Measurements from ENCODE around the gene PAM. TPM values are rescaled to one million over a fixed set of nuclear protein-coding genes. Genes with fewer than 3 reads are reported as not detected.

PAM gene
- total and polyA plus RNA-seq, 4 donors: 8.2 to 27.5 (median 13.7) TPM

GRCh38 chr5:102933316-102933715 is 178.2 kb downstream of the PAM start:
- H3K27ac ChIP-seq (ENCODE audit: low read depth in 1 of 2, low read length in 2 of 2): no peak overlapping the region
- WGBS: 92% methylated on average over 1 of the region's 1 CpG
- no peaks in the 10 kb centered on the region for H3K27me3 ChIP-seq (ENCODE audit: control insufficient read depth in 4 of 4, insufficient read depth in 4 of 4, low read length in 3 of 4)
- H3K4me3 ChIP-seq (ENCODE audit: low read depth in 1 of 3, low read length in 3 of 3): no peak overlapping the region
- no peaks in the 10 kb centered on the region for H3K36me3 ChIP-seq (ENCODE audit: control insufficient read depth in 4 of 4, insufficient read depth in 3 of 4, low read depth in 1 of 4, low read length in 3 of 4)
- no peaks in the 10 kb centered on the region for H3K4me1 ChIP-seq (ENCODE audit: control insufficient read depth in 4 of 4, insufficient read depth in 4 of 4, low read length in 3 of 4)
- DNase-seq (ENCODE audit: low spot score): no peak
- H3K9me3 ChIP-seq (ENCODE audit: control insufficient read depth in 4 of 4, low read length in 3 of 4): no peaks in the 10 kb centered on the region
- no peak for TF ChIP-seq HNF4A (conservative IDR thresholded peaks at IDR 0.05)
- TF ChIP-seq FOXA2 (IDR thresholded peaks at IDR 0.05): no peak
- TF ChIP-seq EGR1 (IDR thresholded peaks at IDR 0.05; ENCODE audit: low read depth in 2 of 2): no peak
- TF ChIP-seq NR2F2 (IDR thresholded peaks at IDR 0.05): no peak
- no peak for TF ChIP-seq RXRA (IDR thresholded peaks at IDR 0.05)
- no peak for TF ChIP-seq TAF1 (conservative IDR thresholded peaks at IDR 0.05)
- no peak for TF ChIP-seq YY1 (IDR thresholded peaks at IDR 0.05)
- TF ChIP-seq GABPA (IDR thresholded peaks at IDR 0.05 in 1 of 2, conservative IDR thresholded peaks at IDR 0.05 in 1 of 2): no peak
- TF ChIP-seq CTCF (IDR thresholded peaks at IDR 0.05; ENCODE audit: low read depth, low read length, missing input control): no peak
- TF ChIP-seq RAD21 (IDR thresholded peaks at IDR 0.05): no peak
- no peak overlapping the region for H3K9ac ChIP-seq (ENCODE audit: low read depth in 1 of 2, low read length in 2 of 2)

GRCh38 chr5:102933721-102934459 is 178.8 kb downstream of the PAM start:
- no peak overlapping the region for H3K4me3 ChIP-seq (ENCODE audit: low read depth in 1 of 3, low read length in 3 of 3)
- no peaks in the 10 kb centered on the region for H3K4me1 ChIP-seq (ENCODE audit: control insufficient read depth in 4 of 4, insufficient read depth in 4 of 4, low read length in 3 of 4)
- no peak for TF ChIP-seq RXRA (IDR thresholded peaks at IDR 0.05)
- TF ChIP-seq ATF3 (IDR thresholded peaks at IDR 0.05): no peak
- no peak for TF ChIP-seq CTCF (IDR thresholded peaks at IDR 0.05; ENCODE audit: low read depth, low read length, missing input control)
- TF ChIP-seq JUND (IDR thresholded peaks at IDR 0.05): no peak
- WGBS: 94% methylated on average over 6 of the region's 6 CpGs
- H3K27me3 ChIP-seq (ENCODE audit: control insufficient read depth in 4 of 4, insufficient read depth in 4 of 4, low read length in 3 of 4): no peaks in the 10 kb centered on the region
- no peaks in the 10 kb centered on the region for H3K36me3 ChIP-seq (ENCODE audit: control insufficient read depth in 4 of 4, insufficient read depth in 3 of 4, low read depth in 1 of 4, low read length in 3 of 4)
- no peak for DNase-seq (ENCODE audit: low spot score)
- H3K9me3 ChIP-seq (ENCODE audit: control insufficient read depth in 4 of 4, low read length in 3 of 4): no peaks in the 10 kb centered on the region
- H3K9ac ChIP-seq (ENCODE audit: low read depth in 1 of 2, low read length in 2 of 2): no peak overlapping the region
- H3K27ac ChIP-seq (ENCODE audit: low read depth in 1 of 2, low read length in 2 of 2): no peak overlapping the region

- no peak for DNase-seq (ENCODE audit: low spot score)
- 97% methylated on average over 2 of the region's 2 CpGs for WGBS
- H3K4me3 ChIP-seq (ENCODE audit: low read depth in 1 of 3, low read length in 3 of 3): no peak overlapping the region
- no peak overlapping the region for H3K9ac ChIP-seq (ENCODE audit: low read depth in 1 of 2, low read length in 2 of 2)
- no peak overlapping the region for H3K27ac ChIP-seq (ENCODE audit: low read depth in 1 of 2, low read length in 2 of 2)
- H3K4me1 ChIP-seq (ENCODE audit: control insufficient read depth in 4 of 4, insufficient read depth in 4 of 4, low read length in 3 of 4): no peaks in the 10 kb centered on the region
- no peaks in the 10 kb centered on the region for H3K9me3 ChIP-seq (ENCODE audit: control insufficient read depth in 4 of 4, low read length in 3 of 4)
- no peaks in the 10 kb centered on the region for H3K27me3 ChIP-seq (ENCODE audit: control insufficient read depth in 4 of 4, insufficient read depth in 4 of 4, low read length in 3 of 4)
- no peaks in the 10 kb centered on the region for H3K36me3 ChIP-seq (ENCODE audit: control insufficient read depth in 4 of 4, insufficient read depth in 3 of 4, low read depth in 1 of 4, low read length in 3 of 4)
- TF ChIP-seq TAF1 (conservative IDR thresholded peaks at IDR 0.05): no peak
- TF ChIP-seq CTCF (IDR thresholded peaks at IDR 0.05; ENCODE audit: low read depth, low read length, missing input control): no peak
- no peak for TF ChIP-seq JUND (IDR thresholded peaks at IDR 0.05)
- no peak for TF ChIP-seq FOXA2 (IDR thresholded peaks at IDR 0.05)
- TF ChIP-seq RAD21 (IDR thresholded peaks at IDR 0.05): no peak
- no peak for TF ChIP-seq RXRA (IDR thresholded peaks at IDR 0.05)
- no peak for TF ChIP-seq ZBTB33 (IDR thresholded peaks at IDR 0.05)
- TF ChIP-seq HNF4A (conservative IDR thresholded peaks at IDR 0.05): no peak
- no peak for TF ChIP-seq YY1 (IDR thresholded peaks at IDR 0.05)
- TF ChIP-seq HNF4G (IDR thresholded peaks at IDR 0.05): no peak
- TF ChIP-seq GABPA (IDR thresholded peaks at IDR 0.05 in 1 of 2, conservative IDR thresholded peaks at IDR 0.05 in 1 of 2): no peak
- TF ChIP-seq MAX (IDR thresholded peaks at IDR 0.05): no peak
- TF ChIP-seq NR2F2 (IDR thresholded peaks at IDR 0.05): no peak
- TF ChIP-seq ATF3 (IDR thresholded peaks at IDR 0.05): no peak
- TF ChIP-seq FOXA1 (IDR thresholded peaks at IDR 0.05): no peak
- no peak for TF ChIP-seq SP1 (IDR thresholded peaks at IDR 0.05)
Observed at GRCh38 chr5:102937894-102938293, 182.8 kb downstream of the PAM start.
